Measurements from ENCODE around the gene ABHD11.

The ABHD11 gene

DNA sequence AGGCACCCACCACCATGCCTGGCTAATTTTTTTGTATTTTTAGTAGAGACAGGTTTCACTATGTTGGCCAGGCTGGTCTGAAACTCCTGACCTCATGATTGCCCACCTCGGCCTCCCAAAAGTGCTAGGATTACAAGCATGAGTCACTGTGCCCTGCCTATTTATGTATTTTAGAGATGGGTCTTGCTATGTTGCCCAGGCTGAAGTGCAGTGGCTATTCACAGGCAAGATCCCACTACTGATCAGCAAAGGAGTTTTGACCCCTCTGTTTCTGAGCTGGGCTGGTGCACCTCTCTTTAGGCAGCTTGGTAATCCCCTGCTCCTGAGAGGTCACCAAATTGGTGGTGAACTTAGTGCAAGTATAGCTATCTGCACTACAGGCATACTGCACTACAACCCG, 6.2 kb downstream of the ABHD11 start:
- H3K36me3 ChIP-seq (ENCODE audit: insufficient read depth), result no peaks in the 10 kb centered on the region; the same call in 1 of the 2 replicates
- no peak overlapping the region for H3K9ac ChIP-seq
- no peaks in the 10 kb centered on the region for H3K27me3 ChIP-seq (ENCODE audit: insufficient read depth, low read depth)
- TF ChIP-seq, protein P1, sequence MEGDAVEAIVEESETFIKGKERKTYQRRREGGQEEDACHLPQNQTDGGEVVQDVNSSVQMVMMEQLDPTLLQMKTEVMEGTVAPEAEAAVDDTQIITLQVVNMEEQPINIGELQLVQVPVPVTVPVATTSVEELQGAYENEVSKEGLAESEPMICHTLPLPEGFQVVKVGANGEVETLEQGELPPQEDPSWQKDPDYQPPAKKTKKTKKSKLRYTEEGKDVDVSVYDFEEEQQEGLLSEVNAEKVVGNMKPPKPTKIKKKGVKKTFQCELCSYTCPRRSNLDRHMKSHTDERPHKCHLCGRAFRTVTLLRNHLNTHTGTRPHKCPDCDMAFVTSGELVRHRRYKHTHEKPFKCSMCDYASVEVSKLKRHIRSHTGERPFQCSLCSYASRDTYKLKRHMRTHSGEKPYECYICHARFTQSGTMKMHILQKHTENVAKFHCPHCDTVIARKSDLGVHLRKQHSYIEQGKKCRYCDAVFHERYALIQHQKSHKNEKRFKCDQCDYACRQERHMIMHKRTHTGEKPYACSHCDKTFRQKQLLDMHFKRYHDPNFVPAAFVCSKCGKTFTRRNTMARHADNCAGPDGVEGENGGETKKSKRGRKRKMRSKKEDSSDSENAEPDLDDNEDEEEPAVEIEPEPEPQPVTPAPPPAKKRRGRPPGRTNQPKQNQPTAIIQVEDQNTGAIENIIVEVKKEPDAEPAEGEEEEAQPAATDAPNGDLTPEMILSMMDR (conservative IDR thresholded peaks at IDR 0.05; ENCODE audit: low read depth, low read length), result no peak
- H4K20me1 ChIP-seq (ENCODE audit: insufficient read depth), result no peaks in the 10 kb centered on the region
- no peak overlapping the region for H3K4me3 ChIP-seq (IDR thresholded peaks at IDR 0.05; ENCODE audit: insufficient read depth, low read depth, low read length)
- H3K4me1 ChIP-seq (ENCODE audit: low read depth, poor library complexity, severe bottlenecking), result peaks cover 35% of the 10 kb centered on the region
- peaks cover 4% of the 10 kb centered on the region; the same call in 1 of the 2 replicates for H3K79me2 ChIP-seq (ENCODE audit: insufficient read depth, low read depth)
- no peak overlapping the region for H3K27ac ChIP-seq
- no peak overlapping the region for H2AFZ ChIP-seq (ENCODE audit: low read depth)
- no peak overlapping the region for H3K4me2 ChIP-seq

DNA sequence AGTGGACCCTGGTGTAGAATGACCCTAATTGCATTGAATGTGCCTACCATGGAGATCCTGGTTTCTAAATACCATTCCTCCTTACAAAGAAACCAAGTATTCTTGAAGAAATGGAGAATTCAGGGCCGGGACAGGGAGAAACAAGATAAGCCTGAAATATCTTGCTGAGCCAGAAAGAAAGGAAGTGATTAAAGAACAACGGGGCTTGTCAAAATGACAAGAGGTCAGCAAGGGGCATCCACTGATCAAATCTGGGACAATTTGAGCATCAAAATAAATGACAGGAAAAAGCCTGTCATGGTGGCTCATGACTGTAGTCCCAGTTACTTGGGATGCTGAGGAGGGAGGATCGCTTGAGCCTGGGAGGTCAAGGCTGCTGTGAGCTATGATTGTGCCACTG, 8.1 kb downstream of the ABHD11 start:
- Histone ChIP-seq H3K27me3 (ENCODE audit: insufficient read depth, low read depth) (no peaks in the 10 kb centered on the region), H3K36me3 (ENCODE audit: insufficient read depth) (no peaks in the 10 kb centered on the region), H2AFZ (ENCODE audit: low read depth) (no peak overlapping the region), H3K4me2 (no peak overlapping the region), H3K4me1 (ENCODE audit: low read depth, poor library complexity, severe bottlenecking) (peaks cover 35% of the 10 kb centered on the region), H3K9ac (no peak overlapping the region), H3K4me3 (IDR thresholded peaks at IDR 0.05; ENCODE audit: insufficient read depth, low read depth, low read length) (no peak overlapping the region), H4K20me1 (ENCODE audit: insufficient read depth) (no peaks in the 10 kb centered on the region), H3K27ac (no peak overlapping the region), H3K79me2 (ENCODE audit: insufficient read depth, low read depth) (no peaks in the 10 kb centered on the region)
- TF ChIP-seq, protein P1 (conservative IDR thresholded peaks at IDR 0.05; ENCODE audit: low read depth, low read length), result no peak

- Histone ChIP-seq H2AFZ (ENCODE audit: low read depth) (no peak overlapping the region), H3K27ac (no peak overlapping the region), H3K27me3 (ENCODE audit: insufficient read depth, low read depth) (no peaks in the 10 kb centered on the region), H3K36me3 (ENCODE audit: insufficient read depth) (no peaks in the 10 kb centered on the region), H3K79me2 (ENCODE audit: insufficient read depth, low read depth) (no peaks in the 10 kb centered on the region), H3K9ac (no peak overlapping the region), H4K20me1 (ENCODE audit: insufficient read depth) (no peaks in the 10 kb centered on the region), H3K4me1 (ENCODE audit: low read depth, poor library complexity, severe bottlenecking) (peaks cover 25% of the 10 kb centered on the region), H3K4me3 (IDR thresholded peaks at IDR 0.05; ENCODE audit: insufficient read depth, low read depth, low read length) (no peak overlapping the region), H3K4me2 (no peak overlapping the region)
- TF ChIP-seq, protein P1 (conservative IDR thresholded peaks at IDR 0.05; ENCODE audit: low read depth, low read length), result no peak
Measured at GRCh38 chr7:73728551-73728950, 10.1 kb downstream of the ABHD11 start.

- TF ChIP-seq, protein P1 (conservative IDR thresholded peaks at IDR 0.05; ENCODE audit: low read depth, low read length), result no peak
- Histone ChIP-seq H3K36me3 (ENCODE audit: insufficient read depth) (no peaks in the 10 kb centered on the region), H4K20me1 (ENCODE audit: insufficient read depth) (no peaks in the 10 kb centered on the region), H3K9ac (no peak overlapping the region), H3K4me3 (IDR thresholded peaks at IDR 0.05; ENCODE audit: insufficient read depth, low read depth, low read length) (no peak overlapping the region), H3K4me1 (ENCODE audit: low read depth, poor library complexity, severe bottlenecking) (peaks cover 24% of the 10 kb centered on the region), H3K27me3 (ENCODE audit: insufficient read depth, low read depth) (no peaks in the 10 kb centered on the region), H3K79me2 (ENCODE audit: insufficient read depth, low read depth) (no peaks in the 10 kb centered on the region), H2AFZ (ENCODE audit: low read depth) (no peak overlapping the region), H3K4me2 (no peak overlapping the region), H3K27ac (no peak overlapping the region)
Measured at GRCh38 chr7:73727952-73728351, 10.7 kb downstream of the ABHD11 start.

All from KMS-11 (cell line).